Trophoblast cell (in vitro differentiated cells and primary cell): ENCODE data around the gene SEMA3B.
"Not testable (repeated sequence)": the region's sequence is repeated elsewhere in the genome, so short reads cannot be mapped to it uniquely, and the experiment has no call there.

ENCODE experiments used
- DNase-seq, 2 donors: peaks; one replicate each; pipeline ENCODE4 v3.0.0-alpha.2; 2016
- H2AFZ ChIP-seq: 2 replicates; pipeline ENCODE4 v1.6.1; 2013; ENCODE audit warnings: low read length, moderate library complexity, mild to moderate bottlenecking; ENCODE audit not compliant: insufficient read depth, poor library complexity
- H2AK5ac ChIP-seq: 2 replicates; pipeline ENCODE4 v1.6.1; 2013; ENCODE audit warnings: mild to moderate bottlenecking, low read length
- H2BK120ac ChIP-seq: 2 replicates; pipeline ENCODE4 v1.6.1; 2013; ENCODE audit warnings: low read length, mild to moderate bottlenecking, moderate library complexity; ENCODE audit not compliant: insufficient read depth, poor library complexity
- H2BK12ac ChIP-seq: 2 replicates; pipeline ENCODE4 v1.6.1; 2013; ENCODE audit warnings: mild to moderate bottlenecking, low read length, moderate library complexity
- H2BK5ac ChIP-seq: 2 replicates; pipeline ENCODE4 v1.6.1; 2013; ENCODE audit warnings: low read length, low read depth, moderate library complexity, mild to moderate bottlenecking; ENCODE audit not compliant: poor library complexity
- H3K14ac ChIP-seq: 2 replicates; pipeline ENCODE4 v1.6.1; 2013; ENCODE audit warnings: mild to moderate bottlenecking, low read length
- H3K18ac ChIP-seq: 2 replicates; pipeline ENCODE4 v1.6.1; 2013; ENCODE audit warnings: mild to moderate bottlenecking, low read length
- H3K23ac ChIP-seq: 2 replicates; pipeline ENCODE4 v1.6.1; 2013; ENCODE audit warnings: low read length
- H3K27ac ChIP-seq: 2 replicates; pipeline ENCODE4 v1.5.1; 2013; ENCODE audit warnings: low read depth, mild to moderate bottlenecking, inconsistent platforms, low read length, moderate library complexity
- H3K27me3 ChIP-seq: 2 replicates; pipeline ENCODE4 v1.6.1; 2013; ENCODE audit warnings: inconsistent platforms, mild to moderate bottlenecking, low read length, moderate library complexity; ENCODE audit not compliant: insufficient read depth
- H3K36me3 ChIP-seq, 2 experiments: 1 replicate in 1 of 2; 2 replicates in 1 of 2; pipeline ENCODE4 v1.6.1; 2013; ENCODE audit warnings: low read length in 2 of 2, mild to moderate bottlenecking in 2 of 2, moderate library complexity in 1 of 2; ENCODE audit not compliant: insufficient read depth in 2 of 2, control insufficient read depth in 1 of 2
- H3K4ac ChIP-seq: 2 replicates; pipeline ENCODE4 v1.6.1; 2013; ENCODE audit warnings: low read depth, mild to moderate bottlenecking, low read length, moderate library complexity
- H3K4me1 ChIP-seq, 2 experiments: 1 replicate in 1 of 2; 2 replicates in 1 of 2; pipeline ENCODE4 v1.6.1; 2013; ENCODE audit warnings: low read length in 2 of 2, mild to moderate bottlenecking in 2 of 2, moderate library complexity in 1 of 2; ENCODE audit not compliant: insufficient read depth in 2 of 2, control insufficient read depth in 1 of 2
- H3K4me2 ChIP-seq: 2 replicates; pipeline ENCODE4 v1.6.1; 2013; ENCODE audit warnings: inconsistent platforms, mild to moderate bottlenecking, low read length, moderate library complexity
- H3K4me3 ChIP-seq: 2 replicates; pipeline ENCODE4 v1.5.1; 2013; ENCODE audit warnings: mild to moderate bottlenecking, low read depth, low read length, inconsistent platforms
- H3K79me1 ChIP-seq: one replicate; pipeline ENCODE4 v1.6.1; 2013; ENCODE audit warnings: low read length
- H3K79me2 ChIP-seq: 2 replicates; pipeline ENCODE4 v1.6.1; 2013; ENCODE audit warnings: low read length, mild to moderate bottlenecking; ENCODE audit not compliant: control insufficient read depth, insufficient read depth, poor library complexity
- H3K9ac ChIP-seq: 2 replicates; pipeline ENCODE4 v1.6.1; 2013; ENCODE audit warnings: mild to moderate bottlenecking, low read length
- H3K9me3 ChIP-seq: 2 replicates; pipeline ENCODE4 v1.6.1; 2013; ENCODE audit warnings: low read depth, mild to moderate bottlenecking, control low read depth, inconsistent platforms, low read length; ENCODE audit not compliant: insufficient read depth
- H4K12ac ChIP-seq: 2 replicates; pipeline ENCODE4 v1.6.1; 2013; ENCODE audit warnings: low read depth, mild to moderate bottlenecking, low read length, moderate library complexity
- H4K8ac ChIP-seq: 2 replicates; pipeline ENCODE4 v1.6.1; 2013; ENCODE audit warnings: low read depth, mild to moderate bottlenecking, low read length, moderate library complexity
- H4K91ac ChIP-seq: one replicate; pipeline ENCODE4 v1.6.1; 2013; ENCODE audit warnings: low read depth, mild to moderate bottlenecking, low read length, moderate library complexity
- WGBS: extraction: QIAGEN DNeasy Blood & Tissue Kit; methylation state at CpG from one replicate; pipeline ENCODE4 v1.1.7; 2013; ENCODE audit warnings: missing lambda C conversion rate; ENCODE audit not compliant: insufficient read length, insufficient coverage; ENCODE audit errors: extremely low coverage; 5-methylcytosine and 5-hydroxymethylcytosine counted together

The SEMA3B gene

GRCh38 chr3:50270422-50271224 lies 1.7 kb downstream of the SEMA3B start:
- H3K14ac ChIP-seq = peak overlapping the region; percentile 3
- H3K4me3 ChIP-seq = no peak overlapping the region
- peak overlapping the region; percentile 29 for H4K91ac ChIP-seq
- no peak overlapping the region for H3K4me2 ChIP-seq
- H2AK5ac ChIP-seq = peak overlapping the region; percentile 46
- no peak overlapping the region for H3K23ac ChIP-seq
- H3K79me1 ChIP-seq = peaks cover 14% of the 10 kb centered on the region
- H3K27me3 ChIP-seq = peaks cover 9% of the 10 kb centered on the region
- H3K18ac ChIP-seq = peak overlapping the region; percentile 1
- H3K4me1 ChIP-seq = peaks cover 35 to 38% of the 10 kb centered on the region in 2 experiments
- H4K12ac ChIP-seq = no peak overlapping the region
- peak overlapping the region; percentile 0 for H2BK12ac ChIP-seq
- H3K79me2 ChIP-seq = peaks cover 2% of the 10 kb centered on the region
- no peak overlapping the region for H4K8ac ChIP-seq
- no CpG with 5 or more reads among the region's 19 CpGs for WGBS
- H2AFZ ChIP-seq = no peak overlapping the region
- peaks cover 2% of the 10 kb centered on the region for H3K9me3 ChIP-seq
- H2BK120ac ChIP-seq = no peak overlapping the region
- no peak for DNase-seq
- H3K9ac ChIP-seq = no peak overlapping the region
- H3K36me3 ChIP-seq = no peaks in the 10 kb centered on the region
- no peak overlapping the region for H2BK5ac ChIP-seq
- H3K4ac ChIP-seq = no peak overlapping the region
- no peak overlapping the region for H3K27ac ChIP-seq

- H2BK12ac ChIP-seq = peak overlapping the region; percentile 11
- no peak overlapping the region for H2BK120ac ChIP-seq
- H2BK5ac ChIP-seq = no peak overlapping the region
- H3K9ac ChIP-seq = no peak overlapping the region
- no peaks in the 10 kb centered on the region for H3K36me3 ChIP-seq
- no CpG with 5 or more reads among the region's 10 CpGs for WGBS
- H3K4ac ChIP-seq = no peak overlapping the region
- no peak overlapping the region for H3K27ac ChIP-seq
- H3K27me3 ChIP-seq = peaks cover 11% of the 10 kb centered on the region
- peak overlapping the region; percentile 6 for H2AK5ac ChIP-seq
- H3K4me1 ChIP-seq = peaks cover 27 to 32% of the 10 kb centered on the region in 2 experiments
- H3K18ac ChIP-seq = no peak overlapping the region
- H4K91ac ChIP-seq = peak overlapping the region; percentile 5
- no peak overlapping the region for H2AFZ ChIP-seq
- no peaks in the 10 kb centered on the region for H3K79me2 ChIP-seq
- H4K12ac ChIP-seq = no peak overlapping the region
- H4K8ac ChIP-seq = no peak overlapping the region
- no peak overlapping the region for H3K14ac ChIP-seq
- DNase-seq = peak; percentile 55 to 71
- H3K4me3 ChIP-seq = no peak overlapping the region
- peaks cover 6% of the 10 kb centered on the region for H3K9me3 ChIP-seq
- no peak overlapping the region for H3K4me2 ChIP-seq
- no peak overlapping the region for H3K23ac ChIP-seq
- H3K79me1 ChIP-seq = peaks cover 8% of the 10 kb centered on the region
Observed at GRCh38 chr3:50271314-50271936, 2.5 kb downstream of the SEMA3B start.

- H3K79me1 ChIP-seq, H3K4ac ChIP-seq, H2AFZ ChIP-seq, H3K9me3 ChIP-seq, H3K36me3 ChIP-seq, H2BK12ac ChIP-seq, H3K9ac ChIP-seq, H3K79me2 ChIP-seq, H3K4me3 ChIP-seq, H3K27ac ChIP-seq, H3K23ac ChIP-seq, H3K18ac ChIP-seq, H3K14ac ChIP-seq, H4K12ac ChIP-seq, H4K8ac ChIP-seq, H2BK5ac ChIP-seq, H2BK120ac ChIP-seq, H3K4me2 ChIP-seq, H2AK5ac ChIP-seq, H4K91ac ChIP-seq, DNase-seq: not testable (repeated sequence)
- WGBS = no CpG with 5 or more reads among the region's 10 CpGs
- Histone ChIP-seq H3K4me1 (peaks cover 25 to 32% of the 10 kb centered on the region in 2 experiments), H3K27me3 (peaks cover 11% of the 10 kb centered on the region)
Observed at GRCh38 chr3:50272538-50272910, 3.6 kb downstream of the SEMA3B start.

GRCh38 chr3:50272911-50273688 lies 4.2 kb downstream of the SEMA3B start:
- no peak overlapping the region for H3K27ac ChIP-seq
- H2BK5ac ChIP-seq = no peak overlapping the region
- H3K27me3 ChIP-seq = peaks cover 11% of the 10 kb centered on the region
- no peak overlapping the region for H3K23ac ChIP-seq
- no peak overlapping the region for H3K4me3 ChIP-seq
- H4K8ac ChIP-seq = peak overlapping the region; percentile 23
- peak overlapping the region; percentile 21 for H3K9ac ChIP-seq
- no peak overlapping the region for H4K12ac ChIP-seq
- peak overlapping the region; percentile 34 for H4K91ac ChIP-seq
- peak overlapping the region; percentile 4 for H3K14ac ChIP-seq
- peak overlapping the region; percentile 6 for H3K18ac ChIP-seq
- no peaks in the 10 kb centered on the region for H3K36me3 ChIP-seq
- H2BK120ac ChIP-seq = no peak overlapping the region
- H3K9me3 ChIP-seq = peaks cover 10% of the 10 kb centered on the region
- WGBS = no CpG with 5 or more reads among the region's 61 CpGs
- peaks cover 25 to 32% of the 10 kb centered on the region in 2 experiments for H3K4me1 ChIP-seq
- H2AFZ ChIP-seq = peak overlapping the region; percentile 9
- H3K79me2 ChIP-seq = no peaks in the 10 kb centered on the region
- H2AK5ac ChIP-seq = peak overlapping the region; percentile 11
- H3K4ac ChIP-seq = no peak overlapping the region
- H3K79me1 ChIP-seq = peaks cover 4% of the 10 kb centered on the region
- DNase-seq = peak; percentile 89 to 99
- H3K4me2 ChIP-seq = peak overlapping the region; percentile 47
- H2BK12ac ChIP-seq = peak overlapping the region; percentile 9
